Peyer's patch (tissue), 4 donors: ENCODE data around the gene PCGF1.

ENCODE experiments used
- POLR2A ChIP-seq, 2 donors: fragments of 450-650 bp; IDR thresholded peaks; one replicate each; pipeline ENCODE4 v1.5.1; 2017; ENCODE audit warnings: antibody characterized with exemption in 2 of 2, mild to moderate bottlenecking in 2 of 2, moderate library complexity in 2 of 2
- TF ChIP-seq, protein P1 (sequence below), 6 experiments: fragments of 450-650 bp in 4 of 6; fragments of 200-600 bp in 2 of 6; sonication (generic) in 1 of 6; IDR thresholded peaks; one replicate each; pipeline ENCODE4 v1.5.1; 2017 to 2019; ENCODE audit warnings: antibody characterized with exemption in 6 of 6, mild to moderate bottlenecking in 3 of 6, moderate library complexity in 1 of 6

DNA sequence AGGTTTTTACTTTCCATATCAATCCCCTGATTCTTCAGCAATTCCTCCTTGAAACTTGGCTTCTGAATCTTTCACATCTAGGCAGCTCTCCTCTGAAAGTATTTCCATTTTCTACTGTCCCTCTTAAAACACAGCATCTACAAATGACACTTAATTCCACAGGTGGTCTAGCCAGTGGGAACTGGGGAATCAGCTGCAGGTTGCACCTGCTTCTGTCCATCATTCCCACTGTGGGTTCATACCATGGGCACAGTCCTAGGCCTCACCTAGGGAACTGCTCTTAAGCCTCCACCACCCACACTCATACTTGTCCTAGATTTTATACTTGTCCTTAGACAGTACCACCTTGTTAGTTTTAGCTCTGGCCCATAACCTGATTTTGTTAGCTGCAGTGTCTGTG is 44.0 kb upstream of the PCGF1 start:
- TF ChIP-seq, protein P1, sequence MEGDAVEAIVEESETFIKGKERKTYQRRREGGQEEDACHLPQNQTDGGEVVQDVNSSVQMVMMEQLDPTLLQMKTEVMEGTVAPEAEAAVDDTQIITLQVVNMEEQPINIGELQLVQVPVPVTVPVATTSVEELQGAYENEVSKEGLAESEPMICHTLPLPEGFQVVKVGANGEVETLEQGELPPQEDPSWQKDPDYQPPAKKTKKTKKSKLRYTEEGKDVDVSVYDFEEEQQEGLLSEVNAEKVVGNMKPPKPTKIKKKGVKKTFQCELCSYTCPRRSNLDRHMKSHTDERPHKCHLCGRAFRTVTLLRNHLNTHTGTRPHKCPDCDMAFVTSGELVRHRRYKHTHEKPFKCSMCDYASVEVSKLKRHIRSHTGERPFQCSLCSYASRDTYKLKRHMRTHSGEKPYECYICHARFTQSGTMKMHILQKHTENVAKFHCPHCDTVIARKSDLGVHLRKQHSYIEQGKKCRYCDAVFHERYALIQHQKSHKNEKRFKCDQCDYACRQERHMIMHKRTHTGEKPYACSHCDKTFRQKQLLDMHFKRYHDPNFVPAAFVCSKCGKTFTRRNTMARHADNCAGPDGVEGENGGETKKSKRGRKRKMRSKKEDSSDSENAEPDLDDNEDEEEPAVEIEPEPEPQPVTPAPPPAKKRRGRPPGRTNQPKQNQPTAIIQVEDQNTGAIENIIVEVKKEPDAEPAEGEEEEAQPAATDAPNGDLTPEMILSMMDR (IDR thresholded peaks at IDR 0.05): no peak
- no peak for TF ChIP-seq POLR2A (IDR thresholded peaks at IDR 0.05)
